BE2C (cell line): Measurements from ENCODE around the gene SLC45A1.

ENCODE experiments used
- DNase-seq: peaks from one replicate; pipeline ENCODE4 v3.0.0-alpha.2; 2020
- H3K27me3 ChIP-seq: fragments of 250-450 bp; sonication (Bioruptor Pico); 2 replicates; pipeline ENCODE4 v1.5.1; 2020; ENCODE audit warnings: mild to moderate bottlenecking
- H3K36me3 ChIP-seq: fragments of 250-450 bp; sonication (Bioruptor Pico); 2 replicates; pipeline ENCODE4 v1.5.1; 2020; ENCODE audit warnings: mild to moderate bottlenecking
- H3K4me1 ChIP-seq: fragments of 250-450 bp; sonication (Bioruptor Pico); 2 replicates; pipeline ENCODE4 v1.5.1; 2020
- H3K4me3 ChIP-seq: 2 replicates; pipeline ENCODE4 v1.5.1; 2011; ENCODE audit warnings: low read depth, low read length
- H3K9me3 ChIP-seq: fragments of 250-450 bp; sonication (Bioruptor Pico); 2 replicates; pipeline ENCODE4 v1.5.1; 2020
- CTCF ChIP-seq: IDR thresholded peaks from 2 replicates; pipeline ENCODE4 v1.5.1; 2012; ENCODE audit warnings: mild to moderate bottlenecking, low read depth, low read length

SLC45A1 gene

GRCh38 chr1:8348777-8349472 lies 31.0 kb downstream of the SLC45A1 start:
- DNase-seq, result peak; percentile 60
- no peaks in the 10 kb centered on the region for H3K27me3 ChIP-seq
- H3K4me1 ChIP-seq, result peaks cover 7% of the 10 kb centered on the region
- H3K9me3 ChIP-seq, result no peaks in the 10 kb centered on the region
- no peak overlapping the region for H3K4me3 ChIP-seq
- H3K36me3 ChIP-seq, result no peaks in the 10 kb centered on the region
- TF ChIP-seq CTCF, result peak; percentile 63

- H3K4me3 ChIP-seq, result no peak overlapping the region
- no peak for TF ChIP-seq CTCF
- H3K27me3 ChIP-seq, result no peaks in the 10 kb centered on the region
- no peak for DNase-seq
- peaks cover 7% of the 10 kb centered on the region for H3K4me1 ChIP-seq
- H3K9me3 ChIP-seq, result no peaks in the 10 kb centered on the region
- no peaks in the 10 kb centered on the region for H3K36me3 ChIP-seq
Observed at GRCh38 chr1:8349473-8349865, 31.6 kb downstream of the SLC45A1 start.

GRCh38 chr1:8349961-8350360 lies 32.0 kb downstream of the SLC45A1 start:
- DNase-seq, result peak; percentile 79
- no peaks in the 10 kb centered on the region for H3K9me3 ChIP-seq
- TF ChIP-seq CTCF, result no peak
- H3K36me3 ChIP-seq, result no peaks in the 10 kb centered on the region
- H3K4me1 ChIP-seq, result peaks cover 7% of the 10 kb centered on the region
- H3K27me3 ChIP-seq, result no peaks in the 10 kb centered on the region
- no peak overlapping the region for H3K4me3 ChIP-seq

GRCh38 chr1:8350914-8351684 lies 33.2 kb downstream of the SLC45A1 start:
- no peak overlapping the region for H3K4me3 ChIP-seq
- no peaks in the 10 kb centered on the region for H3K27me3 ChIP-seq
- DNase-seq, result no peak
- TF ChIP-seq CTCF, result no peak
- H3K36me3 ChIP-seq, result 0 out of 2 replicates have a peak, but pooled peaks cover 3% of the 10 kb centered on the region
- H3K4me1 ChIP-seq, result peaks cover 7% of the 10 kb centered on the region
- no peaks in the 10 kb centered on the region for H3K9me3 ChIP-seq

- Histone ChIP-seq H3K36me3 (0 out of 2 replicates have a peak, but pooled peaks cover 3% of the 10 kb centered on the region), H3K4me1 (peaks cover 7% of the 10 kb centered on the region), H3K9me3 (no peaks in the 10 kb centered on the region), H3K4me3 (no peak overlapping the region), H3K27me3 (no peaks in the 10 kb centered on the region)
- TF ChIP-seq CTCF, result peak; percentile 56
- DNase-seq, result peak; percentile 44
Observed at GRCh38 chr1:8351693-8352470, 34.0 kb downstream of the SLC45A1 start.
